ENCODE data around the gene CDC42BPG.
A peak's percentile ranks its signal among the peaks of the same experiment; 100 is the strongest.

The CDC42BPG gene

GRCh38 chr11:64876835-64877341, 32.4 kb upstream of the CDC42BPG start:
- no peak for TF ChIP-seq EZH2phosphoT487 (IDR thresholded peaks at IDR 0.05; ENCODE audit: borderline replicate concordance, low read length)
- TF ChIP-seq, protein P1, sequence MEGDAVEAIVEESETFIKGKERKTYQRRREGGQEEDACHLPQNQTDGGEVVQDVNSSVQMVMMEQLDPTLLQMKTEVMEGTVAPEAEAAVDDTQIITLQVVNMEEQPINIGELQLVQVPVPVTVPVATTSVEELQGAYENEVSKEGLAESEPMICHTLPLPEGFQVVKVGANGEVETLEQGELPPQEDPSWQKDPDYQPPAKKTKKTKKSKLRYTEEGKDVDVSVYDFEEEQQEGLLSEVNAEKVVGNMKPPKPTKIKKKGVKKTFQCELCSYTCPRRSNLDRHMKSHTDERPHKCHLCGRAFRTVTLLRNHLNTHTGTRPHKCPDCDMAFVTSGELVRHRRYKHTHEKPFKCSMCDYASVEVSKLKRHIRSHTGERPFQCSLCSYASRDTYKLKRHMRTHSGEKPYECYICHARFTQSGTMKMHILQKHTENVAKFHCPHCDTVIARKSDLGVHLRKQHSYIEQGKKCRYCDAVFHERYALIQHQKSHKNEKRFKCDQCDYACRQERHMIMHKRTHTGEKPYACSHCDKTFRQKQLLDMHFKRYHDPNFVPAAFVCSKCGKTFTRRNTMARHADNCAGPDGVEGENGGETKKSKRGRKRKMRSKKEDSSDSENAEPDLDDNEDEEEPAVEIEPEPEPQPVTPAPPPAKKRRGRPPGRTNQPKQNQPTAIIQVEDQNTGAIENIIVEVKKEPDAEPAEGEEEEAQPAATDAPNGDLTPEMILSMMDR (IDR thresholded peaks at IDR 0.05; ENCODE audit: low read depth, low read length, poor library complexity, severe bottlenecking) = no peak
- peak overlapping the region; percentile 82 for H3K27ac ChIP-seq (ENCODE audit: low read depth, low read length)
- no peaks in the 10 kb centered on the region for H3K9me3 ChIP-seq (ENCODE audit: control insufficient read depth, insufficient read depth, low read length)
- H3K79me2 ChIP-seq (ENCODE audit: control insufficient read depth, low read length) = peaks cover 72% of the 10 kb centered on the region
- H3K36me3 ChIP-seq (ENCODE audit: control insufficient read depth, low read length) = peaks cover 61% of the 10 kb centered on the region
- H3K4me1 ChIP-seq (ENCODE audit: control insufficient read depth, low read length) = peaks cover 77% of the 10 kb centered on the region
- H3K27me3 ChIP-seq (ENCODE audit: control insufficient read depth, low read length) = no peaks in the 10 kb centered on the region
- H3F3A ChIP-seq (ENCODE audit: control insufficient read depth, insufficient read depth) = peaks cover 11% of the 10 kb centered on the region; the same call in 1 of the 2 replicates
- no peaks in the 10 kb centered on the region for H3K9me2 ChIP-seq (replicated peaks; ENCODE audit: control insufficient read depth, low read length)
- H3K4me2 ChIP-seq (ENCODE audit: low read length) = peak overlapping the region; percentile 100
- H4K20me1 ChIP-seq (ENCODE audit: control insufficient read depth, insufficient read depth, low read depth, low read length) = peaks cover 18% of the 10 kb centered on the region; the same call in 1 of the 2 replicates
- peak overlapping the region; percentile 95 for H3K4me3 ChIP-seq (ENCODE audit: low read length)

GRCh38 chr11:64876229-64876750, 31.8 kb upstream of the CDC42BPG start:
- H3K4me2 ChIP-seq (ENCODE audit: low read length) = peak overlapping the region; percentile 100
- H3F3A ChIP-seq (ENCODE audit: control insufficient read depth, insufficient read depth) = peaks cover 11% of the 10 kb centered on the region; the same call in 1 of the 2 replicates
- no peaks in the 10 kb centered on the region for H3K9me3 ChIP-seq (ENCODE audit: control insufficient read depth, insufficient read depth, low read length)
- TF ChIP-seq, protein P1 (IDR thresholded peaks at IDR 0.05; ENCODE audit: low read depth, low read length, poor library complexity, severe bottlenecking) = no peak
- TF ChIP-seq EZH2phosphoT487 (IDR thresholded peaks at IDR 0.05; ENCODE audit: borderline replicate concordance, low read length) = no peak
- no peaks in the 10 kb centered on the region for H3K27me3 ChIP-seq (ENCODE audit: control insufficient read depth, low read length)
- peak overlapping the region; percentile 82 for H3K27ac ChIP-seq (ENCODE audit: low read depth, low read length)
- peaks cover 79% of the 10 kb centered on the region for H3K4me1 ChIP-seq (ENCODE audit: control insufficient read depth, low read length)
- H4K20me1 ChIP-seq (ENCODE audit: control insufficient read depth, insufficient read depth, low read depth, low read length) = peaks cover 18% of the 10 kb centered on the region; the same call in 1 of the 2 replicates
- H3K4me3 ChIP-seq (ENCODE audit: low read length) = peak overlapping the region; percentile 95
- H3K9me2 ChIP-seq (replicated peaks; ENCODE audit: control insufficient read depth, low read length) = no peaks in the 10 kb centered on the region
- peaks cover 78% of the 10 kb centered on the region for H3K79me2 ChIP-seq (ENCODE audit: control insufficient read depth, low read length)
- peaks cover 67% of the 10 kb centered on the region for H3K36me3 ChIP-seq (ENCODE audit: control insufficient read depth, low read length)

- no peaks in the 10 kb centered on the region for H3K27me3 ChIP-seq (ENCODE audit: control insufficient read depth, low read length)
- peaks cover 84% of the 10 kb centered on the region for H3K79me2 ChIP-seq (ENCODE audit: control insufficient read depth, low read length)
- peaks cover 79% of the 10 kb centered on the region for H3K4me1 ChIP-seq (ENCODE audit: control insufficient read depth, low read length)
- peak overlapping the region; percentile 95 for H3K4me3 ChIP-seq (ENCODE audit: low read length)
- no peaks in the 10 kb centered on the region for H3K9me2 ChIP-seq (replicated peaks; ENCODE audit: control insufficient read depth, low read length)
- peak overlapping the region; percentile 82 for H3K27ac ChIP-seq (ENCODE audit: low read depth, low read length)
- peaks cover 18% of the 10 kb centered on the region; the same call in 1 of the 2 replicates for H4K20me1 ChIP-seq (ENCODE audit: control insufficient read depth, insufficient read depth, low read depth, low read length)
- H3K4me2 ChIP-seq (ENCODE audit: low read length) = peak overlapping the region; percentile 100
- H3K36me3 ChIP-seq (ENCODE audit: control insufficient read depth, low read length) = peaks cover 74% of the 10 kb centered on the region
- H3K9me3 ChIP-seq (ENCODE audit: control insufficient read depth, insufficient read depth, low read length) = no peaks in the 10 kb centered on the region
- peaks cover 11% of the 10 kb centered on the region; the same call in 1 of the 2 replicates for H3F3A ChIP-seq (ENCODE audit: control insufficient read depth, insufficient read depth)
- no peak for TF ChIP-seq EZH2phosphoT487 (IDR thresholded peaks at IDR 0.05; ENCODE audit: borderline replicate concordance, low read length)
- TF ChIP-seq, protein P1 (IDR thresholded peaks at IDR 0.05; ENCODE audit: low read depth, low read length, poor library complexity, severe bottlenecking) = peak; percentile 17
Observed at GRCh38 chr11:64875369-64876228, 31.1 kb upstream of the CDC42BPG start.
